SHP77 treated with DMSO at 0.1 percent for 48 hours (cell line): Measurements from ENCODE around the gene GULP1.
"Not testable (repeated sequence)": the region's sequence is repeated elsewhere in the genome, so short reads cannot be mapped to it uniquely, and the experiment has no call there.

Experiments used
- DNase-seq: peaks from one replicate; lab custom pipeline; 2025; lab: John Stamatoyannopoulos, UW

Gene GULP1

GRCh38 chr2:188416367-188416766, 124.7 kb downstream of the GULP1 start:
- no peak for DNase-seq

- DNase-seq = no peak
These were observed 131.1 kb downstream of the GULP1 start for GRCh38 chr2:188422726-188423125.

DNA sequence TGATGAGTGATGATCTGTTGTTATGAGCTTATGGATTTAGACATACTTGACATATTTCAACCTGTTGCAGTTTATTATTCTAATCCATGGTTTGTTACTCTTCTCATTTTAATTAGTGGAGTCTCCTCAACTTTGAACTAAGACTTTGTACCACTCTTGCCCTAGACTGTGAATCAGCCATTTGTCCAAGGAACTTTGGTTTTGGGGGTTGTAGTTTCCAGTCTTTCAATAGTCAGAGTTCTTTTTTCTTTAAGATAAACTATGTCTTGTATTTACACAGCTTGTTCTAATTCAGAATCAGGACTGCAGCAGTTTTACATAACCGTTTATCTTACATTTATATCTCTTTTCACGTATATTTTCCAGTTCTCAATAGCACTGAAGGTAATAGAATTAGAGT, 133.6 kb downstream of the GULP1 start:
- DNase-seq = no peak

GRCh38 chr2:188426121-188426520, 134.4 kb downstream of the GULP1 start:
- DNase-seq = no peak

DNA sequence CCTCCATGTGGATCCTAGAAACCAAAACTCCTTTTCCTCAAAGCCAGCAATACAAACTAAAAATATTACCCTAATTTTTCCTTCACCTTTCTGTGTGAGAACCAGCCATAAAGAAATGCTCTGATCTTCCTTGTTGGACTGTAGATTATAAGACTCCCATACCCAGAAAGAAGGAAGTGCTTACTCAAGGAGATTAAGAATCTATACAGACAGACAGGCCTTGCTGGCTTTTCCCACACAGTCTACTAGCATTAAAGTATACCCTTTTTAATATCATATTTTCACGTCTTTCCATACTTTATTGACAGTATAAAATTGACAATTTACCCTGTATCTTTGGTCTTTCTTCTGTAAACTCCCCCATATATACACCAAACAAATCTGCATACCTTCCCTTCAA, 139.0 kb downstream of the GULP1 start:
- DNase-seq = no peak

DNA sequence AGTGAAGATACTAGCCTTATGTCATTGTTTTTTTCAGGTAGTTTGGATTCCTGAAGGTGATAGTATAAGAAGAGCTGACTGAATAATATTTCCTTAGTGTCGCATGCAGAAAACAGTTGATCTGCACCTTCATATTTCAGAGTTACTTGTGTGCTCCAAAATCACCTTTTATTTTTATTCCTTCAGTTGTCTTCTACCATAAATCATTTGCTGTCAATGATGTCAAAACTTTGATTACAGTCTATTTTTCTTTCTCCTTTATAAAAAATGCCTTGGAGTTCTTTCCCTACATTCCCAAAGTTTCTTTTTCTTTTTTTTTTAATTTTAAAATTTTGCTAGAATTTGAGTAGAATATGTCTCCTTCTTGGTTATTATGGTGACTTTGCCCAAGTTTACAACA, 142.3 kb downstream of the GULP1 start:
- no peak for DNase-seq

DNA sequence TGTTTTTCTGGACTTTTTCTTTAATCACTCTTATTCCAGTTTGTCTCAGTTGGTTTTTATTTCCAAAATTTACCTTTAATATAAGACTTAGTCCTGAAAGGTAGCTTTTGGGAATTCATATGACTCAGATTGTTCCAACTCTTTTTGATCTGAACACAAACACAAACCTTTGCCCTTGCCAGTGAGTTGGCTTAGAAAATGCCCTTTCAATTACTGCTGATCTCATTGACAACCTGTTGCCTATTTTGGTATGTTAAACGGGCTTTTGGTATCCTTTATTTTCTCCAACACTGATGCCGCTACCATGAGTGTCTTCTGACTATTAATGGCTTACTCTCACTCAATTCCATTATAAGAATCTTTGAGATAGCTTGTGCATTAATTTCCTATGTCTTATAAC, 143.4 kb downstream of the GULP1 start:
- DNase-seq = no peak

- DNase-seq = no peak
These were observed 145.9 kb downstream of the GULP1 start for GRCh38 chr2:188437537-188437936.

- no peak for DNase-seq
These were observed 148.3 kb downstream of the GULP1 start for GRCh38 chr2:188439986-188440385.

DNA sequence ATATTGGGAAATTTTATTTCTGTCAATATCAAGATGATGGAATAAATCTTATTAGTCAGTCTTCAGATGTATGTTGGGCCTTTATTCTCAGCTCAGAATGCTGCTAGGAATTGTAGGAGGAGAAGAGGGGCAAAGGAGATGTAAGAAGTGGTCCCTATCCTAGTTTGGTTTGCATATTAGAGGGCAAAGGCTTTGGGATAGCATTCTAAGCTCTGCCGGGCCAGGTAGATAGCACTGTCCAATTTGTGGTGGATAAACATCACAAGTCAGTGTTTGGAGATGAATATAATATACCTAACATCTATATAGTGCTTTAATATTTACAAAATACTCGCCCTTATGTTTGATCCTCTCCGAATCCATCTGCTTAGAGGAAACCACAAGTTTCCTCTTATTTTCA, 149.2 kb downstream of the GULP1 start:
- no peak for DNase-seq

GRCh38 chr2:188441288-188441947, 149.7 kb downstream of the GULP1 start:
- DNase-seq = no peak

GRCh38 chr2:188443207-188443606, 151.5 kb downstream of the GULP1 start:
- DNase-seq = no peak

DNA sequence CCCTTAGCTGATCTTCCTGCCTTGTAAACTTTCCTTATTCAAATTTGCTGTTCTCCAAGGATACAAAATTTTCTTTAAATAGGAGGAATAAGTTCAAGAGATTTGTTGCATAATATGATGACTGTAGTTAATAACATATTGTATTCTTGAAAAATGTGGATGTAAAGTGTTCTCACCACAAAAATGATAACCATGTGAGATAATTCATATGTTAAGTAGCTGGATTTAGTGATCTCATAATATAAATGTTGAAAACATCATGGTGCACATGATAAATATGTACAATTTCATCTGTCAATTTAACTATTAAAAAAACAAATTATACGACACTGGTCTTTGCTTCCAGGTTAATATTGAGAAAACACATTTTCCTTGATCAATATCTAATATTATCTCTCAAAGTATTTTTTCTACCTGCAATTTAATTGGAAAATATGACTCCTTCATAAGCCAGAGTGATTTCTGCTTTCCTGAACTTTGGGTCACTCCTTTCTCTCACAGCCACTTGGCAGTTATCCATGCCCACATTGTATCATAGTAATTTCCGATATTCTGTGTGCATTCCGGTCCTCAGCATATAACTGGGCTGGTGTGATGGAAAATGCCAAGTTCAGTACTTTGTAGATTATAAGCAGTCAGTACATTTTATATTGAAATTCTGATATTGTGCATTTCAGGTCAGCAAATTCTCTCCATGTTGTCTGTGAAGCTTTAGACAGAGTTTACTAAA, 152.6 kb downstream of the GULP1 start:
- no peak for DNase-seq

DNA sequence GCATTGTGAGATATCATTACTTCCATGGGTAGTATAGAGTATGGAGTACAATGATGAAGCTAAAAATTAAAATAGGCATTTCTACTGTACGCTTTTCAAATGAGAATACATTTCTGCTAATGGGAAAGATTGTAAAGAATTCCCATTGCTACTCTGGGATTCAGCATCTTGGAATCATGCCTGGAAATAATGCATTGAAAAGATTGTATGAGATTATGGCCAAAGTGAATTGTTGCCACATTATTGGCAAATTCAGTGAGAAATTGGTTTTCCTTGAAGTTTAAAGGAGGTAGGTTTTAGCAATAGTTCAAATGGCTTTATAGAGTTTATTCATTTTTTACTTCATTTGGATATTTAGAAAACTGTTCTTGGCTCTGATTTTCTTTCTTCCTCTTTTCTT, 157.9 kb downstream of the GULP1 start:
- DNase-seq = no peak

GRCh38 chr2:188449971-188450370, 158.3 kb downstream of the GULP1 start:
- no peak for DNase-seq

- DNase-seq = no peak
These were observed 159.2 kb downstream of the GULP1 start for GRCh38 chr2:188450732-188451483.

GRCh38 chr2:188452084-188452483, 160.4 kb downstream of the GULP1 start:
- DNase-seq = no peak

DNA sequence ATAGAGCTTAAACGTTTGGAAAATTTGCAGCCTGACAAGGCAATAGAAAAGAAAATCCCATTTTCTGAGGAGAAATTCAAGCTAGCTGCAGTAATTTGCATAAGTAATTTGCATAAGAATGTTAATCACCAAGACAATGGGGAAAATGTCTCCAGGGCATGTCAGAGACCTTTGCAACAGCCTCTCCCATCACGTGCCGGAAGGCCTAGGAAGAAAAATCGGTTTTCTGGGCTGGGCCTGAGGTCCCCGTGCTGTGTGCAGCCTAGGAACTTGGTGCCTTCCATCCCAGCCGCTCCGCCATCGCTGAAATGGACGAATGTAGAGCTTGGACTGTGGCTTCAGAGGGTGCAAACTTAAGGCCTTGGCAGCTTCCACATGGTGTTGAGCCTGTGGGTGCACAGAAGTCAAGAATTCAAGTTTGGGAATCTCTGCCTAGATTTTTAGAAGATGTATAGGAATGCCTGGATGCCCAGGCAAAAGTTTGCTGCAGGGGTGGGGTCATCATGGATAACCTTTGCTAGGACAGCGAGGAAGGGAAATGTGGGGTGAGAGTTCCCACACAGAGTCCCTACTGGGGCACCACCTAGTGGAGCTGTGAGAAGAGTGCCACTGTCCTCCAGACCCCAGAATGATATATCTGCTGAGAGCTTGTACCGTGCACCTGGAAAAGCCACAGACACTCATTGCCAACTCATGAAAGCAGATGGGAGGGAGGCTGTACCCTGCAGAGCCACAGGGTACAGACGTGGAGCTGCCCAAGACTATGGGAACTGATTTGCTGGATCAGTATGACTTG, 164.6 kb downstream of the GULP1 start:
- no peak for DNase-seq

DNA sequence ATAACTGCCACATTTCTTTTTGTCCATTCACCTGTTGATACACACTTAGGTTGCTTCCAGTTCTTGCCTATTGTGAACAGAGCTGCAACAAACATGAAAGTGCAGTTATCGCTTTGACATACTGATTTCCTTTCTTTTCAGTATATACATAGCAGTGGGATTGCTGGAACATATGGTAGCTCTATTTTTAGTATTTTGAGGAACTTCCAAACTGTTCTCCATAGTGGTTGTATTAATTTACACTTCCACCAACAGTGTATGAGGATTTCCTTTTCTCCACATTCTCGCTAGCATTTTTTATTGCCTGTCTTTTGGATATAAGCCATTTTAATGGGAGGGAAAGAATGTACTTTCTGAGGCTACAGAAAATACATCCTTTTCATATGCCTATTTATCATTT, 167.4 kb downstream of the GULP1 start:
- no peak for DNase-seq

- DNase-seq = not testable (repeated sequence)
These were observed 174.4 kb downstream of the GULP1 start for GRCh38 chr2:188466078-188466477.

GRCh38 chr2:188466761-188467160, 175.1 kb downstream of the GULP1 start:
- no peak for DNase-seq

DNA sequence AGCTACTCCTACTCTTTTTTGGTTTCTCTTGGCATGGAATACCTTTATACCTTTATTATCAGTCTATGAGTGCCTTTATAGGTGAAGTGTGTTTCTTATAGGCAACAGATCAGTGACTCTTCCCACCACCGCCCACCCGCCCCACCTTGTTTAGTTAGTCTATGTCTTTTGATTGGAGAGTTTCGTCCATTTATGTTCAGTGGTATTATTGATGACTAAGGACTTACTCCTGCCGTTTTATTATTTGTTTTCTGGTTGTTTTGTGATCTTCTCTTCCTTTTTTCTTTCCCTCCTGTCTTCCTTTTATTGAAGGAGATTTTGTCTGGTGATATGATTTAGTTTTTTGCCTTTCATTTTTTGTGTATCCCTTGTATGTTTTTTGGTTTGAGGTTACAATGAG, 179.5 kb downstream of the GULP1 start:
- DNase-seq = no peak
